LNCAP (cell line): ENCODE measurements around the gene SWI5.

Experiments
- CTCF ChIP-seq: fragments of 450-650 bp; IDR thresholded peaks from 2 replicates; pipeline ENCODE4 v1.5.1; 2017; ENCODE audit warnings: mild to moderate bottlenecking

The SWI5 gene

DNA sequence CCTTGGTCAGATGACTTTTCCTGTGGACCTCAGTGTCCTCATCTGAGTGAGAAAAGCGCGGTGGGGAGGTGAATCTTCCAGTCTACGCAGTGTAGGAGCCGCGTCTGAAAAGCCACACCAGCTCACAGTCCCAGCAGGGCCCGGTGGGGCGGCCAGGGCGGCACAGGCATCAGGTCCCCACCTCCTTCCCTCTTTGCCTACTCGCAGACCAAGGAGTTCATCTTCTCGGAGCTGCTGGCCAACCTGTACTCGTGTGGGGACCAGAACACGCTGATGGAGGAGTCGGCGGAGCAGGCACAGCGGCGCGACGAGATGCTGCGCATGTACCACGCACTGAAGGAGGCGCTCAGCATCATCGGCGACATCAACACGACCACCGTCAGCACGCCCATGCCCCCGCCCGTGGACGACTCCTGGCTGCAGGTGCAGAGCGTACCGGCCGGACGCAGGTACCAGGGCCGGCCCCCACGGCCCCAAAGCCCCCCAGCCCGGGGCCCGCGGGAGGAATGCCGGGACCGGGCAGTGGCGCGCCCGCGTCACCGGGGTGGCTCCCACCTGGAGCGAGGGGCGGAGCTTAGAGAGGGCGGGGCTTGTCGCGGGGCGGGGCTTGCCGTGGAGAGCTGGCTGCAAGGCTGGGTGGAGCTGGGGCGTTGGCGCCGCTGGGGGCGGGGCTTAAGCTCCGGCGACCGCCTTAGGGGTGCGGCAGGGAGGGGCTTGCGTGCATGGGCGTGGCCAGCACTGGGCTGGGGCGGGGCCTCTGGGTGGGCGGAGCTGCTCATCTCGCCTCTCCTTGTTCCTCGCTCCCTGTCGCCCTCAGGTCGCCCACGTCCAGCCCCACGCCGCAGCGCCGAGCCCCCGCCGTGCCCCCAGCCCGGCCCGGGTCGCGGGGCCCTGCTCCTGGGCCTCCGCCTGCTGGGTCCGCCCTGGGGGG lies 25.9 kb upstream of the SWI5 start:
- TF ChIP-seq CTCF: no peak

- TF ChIP-seq CTCF: no peak
These were observed 25.0 kb upstream of the SWI5 start for GRCh38 chr9:128250839-128251731.

- no peak for TF ChIP-seq CTCF
These were observed 24.4 kb upstream of the SWI5 start for GRCh38 chr9:128251732-128252100.

DNA sequence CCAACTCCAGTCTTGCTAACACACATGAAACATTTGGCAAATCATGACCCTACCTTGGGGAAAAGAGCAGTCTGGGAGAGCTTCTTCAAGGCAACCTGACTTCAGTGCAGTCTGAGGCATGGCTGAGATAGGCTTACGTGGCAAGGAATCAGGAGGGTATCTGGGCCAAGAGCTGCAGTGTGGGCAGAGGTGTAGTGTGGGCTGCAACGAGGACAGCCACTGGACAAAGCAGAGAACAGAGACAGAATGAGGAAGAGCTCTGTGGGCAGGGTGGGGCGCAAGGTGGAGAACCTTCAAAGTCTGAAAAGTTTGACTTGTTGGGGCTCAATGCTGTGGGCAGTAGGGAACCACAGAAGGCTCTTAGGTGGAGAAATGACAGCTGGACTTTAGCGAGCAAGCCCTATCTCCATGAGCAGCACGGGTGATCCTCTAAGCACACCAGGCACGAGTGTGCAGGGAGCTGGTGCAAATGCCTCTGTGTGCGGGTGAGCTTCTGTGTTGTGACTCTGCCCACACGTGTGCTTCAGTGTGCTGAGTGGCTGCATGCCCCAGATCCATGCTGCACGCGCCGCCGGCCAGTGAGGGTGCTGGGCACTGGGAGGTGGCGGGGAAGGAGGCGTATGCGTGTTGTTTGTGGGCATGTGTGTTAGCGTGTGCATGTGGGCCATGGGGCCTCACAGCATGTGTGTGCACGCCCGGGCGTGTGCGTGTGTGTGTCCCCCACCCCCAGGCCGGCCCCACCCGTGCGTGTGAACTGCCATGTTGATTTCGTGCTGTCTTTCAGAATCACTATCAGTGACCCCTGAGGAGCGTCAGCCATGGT lies 23.5 kb upstream of the SWI5 start:
- TF ChIP-seq CTCF: no peak

GRCh38 chr9:128253140-128253990 lies 22.7 kb upstream of the SWI5 start:
- TF ChIP-seq CTCF: no peak

GRCh38 chr9:128253991-128254346 lies 22.1 kb upstream of the SWI5 start:
- TF ChIP-seq CTCF: no peak
